GM19463 (cell line): ENCODE results near the gene ARHGEF3.

Source experiments
- ATAC-seq: cut with Tn5 transposase; IDR thresholded peaks from one replicate; pipeline ENCODE4 v1.9.1; 2021; ENCODE audit warnings: mild to moderate bottlenecking, moderate library complexity; ENCODE audit not compliant: unreplicated experiment

The ARHGEF3 gene

DNA sequence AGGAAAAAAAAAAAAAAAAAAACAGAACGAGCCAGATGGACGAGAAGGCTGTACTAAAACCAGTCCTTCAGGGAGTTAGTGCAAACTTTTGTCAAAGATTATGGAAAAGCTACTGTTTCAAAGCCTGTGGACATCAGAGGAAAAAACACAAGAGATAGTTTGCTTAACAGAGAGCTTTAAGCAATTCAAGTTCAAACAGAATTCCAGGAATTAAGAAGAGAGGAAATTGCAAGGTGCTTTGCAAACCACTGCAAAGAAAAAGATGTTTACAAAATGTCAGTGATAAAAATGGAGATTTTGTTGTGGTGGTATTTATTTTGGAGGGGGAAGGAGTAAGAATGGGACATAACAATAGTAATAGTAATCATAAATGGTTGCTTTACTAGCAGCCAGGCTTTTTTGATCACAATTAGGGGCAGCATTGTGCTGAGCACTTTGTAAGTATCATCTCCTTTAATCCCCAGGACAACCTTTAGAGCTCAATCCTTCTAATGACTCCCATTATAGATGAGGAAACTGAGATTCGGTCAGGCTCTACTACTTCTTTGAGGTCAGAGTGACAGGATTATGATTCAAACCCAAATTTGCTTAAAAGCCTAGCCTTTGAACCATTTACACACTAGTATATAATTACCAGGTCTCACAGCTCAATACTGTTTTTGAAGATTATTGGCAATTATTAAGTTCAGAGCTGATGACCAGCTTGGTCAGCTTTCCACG is 22.4 kb upstream of the ARHGEF3 start:
- no peak for ATAC-seq

DNA sequence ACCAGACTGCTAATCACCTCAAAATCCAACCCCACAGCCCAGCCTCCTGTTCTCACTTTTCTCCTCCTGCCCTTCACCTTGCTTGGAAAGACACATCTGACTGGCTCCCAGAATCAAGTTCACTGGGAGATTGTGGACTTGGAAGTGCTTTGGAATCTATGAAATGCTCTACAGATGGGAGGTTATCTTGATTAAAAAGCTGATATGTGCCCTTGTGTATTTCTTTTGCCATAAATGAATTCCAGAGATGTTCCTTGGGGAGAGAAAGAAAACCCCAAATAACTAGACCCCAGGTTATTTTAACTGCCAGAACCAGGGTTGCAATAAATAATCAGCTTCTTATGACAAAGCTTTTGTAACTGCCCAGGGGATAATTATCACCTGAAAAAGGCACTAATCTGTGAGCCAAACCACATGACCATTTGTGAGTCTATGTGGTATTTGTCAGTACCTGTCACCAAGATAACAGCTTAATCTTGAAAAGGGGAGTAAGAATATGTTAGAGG is 21.7 kb upstream of the ARHGEF3 start:
- no peak for ATAC-seq

GRCh38 chr3:56822501-56822900 is 20.8 kb upstream of the ARHGEF3 start:
- no peak for ATAC-seq

DNA sequence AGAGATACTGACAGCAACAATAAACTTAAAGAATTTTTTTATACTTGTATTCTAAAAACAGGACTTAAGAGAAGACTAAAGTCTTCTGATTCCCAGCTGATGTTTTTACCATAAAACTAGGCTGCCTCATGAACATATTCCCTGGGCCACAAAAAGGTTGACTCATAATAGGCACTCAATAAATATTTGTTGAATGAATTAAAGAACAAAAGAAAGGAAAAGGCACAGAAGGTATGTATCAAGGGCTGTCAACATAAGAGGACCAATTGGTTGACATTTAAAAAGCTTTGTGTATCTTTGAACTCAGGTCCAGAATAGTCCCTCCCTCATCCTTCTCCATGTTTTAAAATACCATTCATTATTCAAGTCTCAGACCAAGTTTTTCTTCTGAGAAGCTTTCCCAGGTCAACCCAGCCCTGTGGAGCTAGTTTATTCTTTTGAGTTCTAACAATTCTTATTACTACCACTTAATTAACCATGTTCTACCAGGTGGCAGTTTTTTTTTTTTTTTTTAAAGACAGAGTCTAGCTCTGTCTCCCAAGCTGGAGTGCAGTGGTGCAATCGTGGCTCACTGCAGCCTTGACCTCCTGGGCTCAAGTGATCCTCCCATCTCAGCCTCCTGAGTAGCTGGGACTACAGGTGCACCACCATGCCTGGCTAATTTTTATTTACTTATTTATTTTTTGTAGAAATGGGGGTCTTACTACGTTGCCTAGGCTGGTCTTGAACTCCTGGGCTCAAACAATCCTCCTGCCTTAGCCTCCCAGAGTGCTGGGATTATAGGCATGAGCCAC is 17.5 kb upstream of the ARHGEF3 start:
- no peak for ATAC-seq

GRCh38 chr3:56818156-56818985 is 16.6 kb upstream of the ARHGEF3 start:
- no peak for ATAC-seq

- no peak for ATAC-seq
Observed at GRCh38 chr3:56817646-56818045, 15.9 kb upstream of the ARHGEF3 start.

DNA sequence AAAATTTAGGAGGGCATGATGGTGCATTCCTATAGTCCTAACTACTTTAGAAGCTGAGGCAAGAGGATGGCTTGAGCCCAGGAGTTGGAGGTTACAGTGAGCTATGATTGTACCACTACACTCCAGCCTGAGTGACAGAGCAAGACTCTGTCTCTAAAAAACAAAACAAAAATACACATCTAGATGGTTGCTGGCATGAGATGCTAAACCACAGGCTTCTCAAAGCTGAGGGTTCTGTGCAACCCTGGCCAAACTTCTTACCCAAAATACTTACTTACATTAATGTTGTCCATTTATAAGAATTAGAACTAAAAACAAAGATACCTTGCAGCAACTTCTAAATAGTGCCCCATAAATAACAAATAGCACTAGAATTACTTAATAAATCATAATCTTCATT is 14.3 kb upstream of the ARHGEF3 start:
- no peak for ATAC-seq

- no peak for ATAC-seq
Observed at GRCh38 chr3:56815589-56815988, 13.8 kb upstream of the ARHGEF3 start.

- ATAC-seq, result no peak
Observed at GRCh38 chr3:56813653-56813960, 11.9 kb upstream of the ARHGEF3 start.

DNA sequence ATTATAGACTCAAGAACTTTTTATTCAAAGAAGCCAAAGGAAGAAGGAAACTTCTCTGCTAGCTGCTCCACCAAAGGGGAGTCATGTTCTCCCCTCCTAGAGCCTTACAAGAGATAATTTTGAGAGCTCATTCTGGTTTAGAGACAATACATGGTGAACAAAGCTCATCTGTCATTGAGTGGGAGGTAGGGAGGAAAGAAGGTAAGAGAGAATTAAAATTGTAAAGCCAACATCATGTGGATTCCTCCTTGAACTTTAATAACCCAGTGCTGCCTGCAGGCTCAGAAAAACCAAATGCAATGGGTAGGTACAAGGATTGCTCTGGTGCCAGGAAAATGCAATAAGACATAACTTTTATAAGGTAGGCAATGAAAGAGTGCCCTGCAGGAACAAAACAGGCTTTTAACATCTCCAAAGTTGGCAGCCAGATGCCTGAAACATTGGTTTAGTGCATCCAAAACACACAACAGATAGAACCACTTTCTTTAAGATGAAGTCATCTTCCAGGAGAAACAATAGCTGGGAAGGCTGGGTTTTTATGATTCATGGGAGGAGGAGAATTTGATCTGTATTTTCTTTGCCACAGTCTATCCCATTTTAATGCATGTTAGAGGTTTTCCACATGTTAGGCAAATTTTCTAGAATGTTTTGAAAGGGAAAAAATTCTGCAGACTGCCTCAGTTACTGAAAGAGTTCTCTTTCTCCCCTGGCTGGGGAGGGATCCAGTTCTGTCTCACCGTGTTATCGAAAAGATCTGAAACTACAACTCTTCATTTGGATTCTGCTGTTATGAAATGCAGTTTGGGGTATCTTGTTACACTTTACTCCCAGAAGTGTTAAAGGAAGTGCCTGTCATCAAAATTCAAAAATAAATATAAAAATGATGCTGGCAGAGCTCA is 11.3 kb upstream of the ARHGEF3 start:
- ATAC-seq, result no peak

DNA sequence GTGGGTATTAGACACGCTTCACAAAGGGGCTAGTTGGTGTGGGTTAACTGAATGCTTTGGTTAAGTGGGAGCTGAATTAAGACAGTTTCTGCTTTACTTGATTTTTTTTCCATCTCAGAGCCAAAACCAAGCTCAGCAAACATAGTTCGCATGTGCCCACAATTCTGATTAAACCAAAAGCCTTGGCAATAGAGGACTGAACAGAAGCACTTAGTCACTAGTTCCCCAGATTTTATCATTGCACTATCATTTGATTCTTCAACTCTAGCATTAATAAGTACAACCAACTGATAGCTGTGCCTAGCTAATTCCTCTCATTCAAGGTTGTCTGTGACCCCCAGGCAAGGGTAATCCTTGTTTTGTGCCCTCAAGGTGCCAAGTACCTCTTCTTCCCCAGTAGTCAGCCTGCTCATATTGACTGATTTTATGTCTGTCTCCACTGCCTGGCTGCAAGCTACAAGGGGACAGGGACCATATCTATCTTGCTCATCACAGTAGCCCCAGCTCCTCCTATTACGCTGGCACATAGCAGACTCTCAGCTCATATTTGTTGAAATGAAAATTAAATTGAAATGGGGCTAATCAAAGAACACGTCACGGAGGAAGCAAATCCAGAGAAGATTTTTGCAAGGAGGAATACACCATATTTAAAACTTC is 9.9 kb upstream of the ARHGEF3 start:
- ATAC-seq, result no peak

GRCh38 chr3:56810577-56811545 is 9.1 kb upstream of the ARHGEF3 start:
- no peak for ATAC-seq

DNA sequence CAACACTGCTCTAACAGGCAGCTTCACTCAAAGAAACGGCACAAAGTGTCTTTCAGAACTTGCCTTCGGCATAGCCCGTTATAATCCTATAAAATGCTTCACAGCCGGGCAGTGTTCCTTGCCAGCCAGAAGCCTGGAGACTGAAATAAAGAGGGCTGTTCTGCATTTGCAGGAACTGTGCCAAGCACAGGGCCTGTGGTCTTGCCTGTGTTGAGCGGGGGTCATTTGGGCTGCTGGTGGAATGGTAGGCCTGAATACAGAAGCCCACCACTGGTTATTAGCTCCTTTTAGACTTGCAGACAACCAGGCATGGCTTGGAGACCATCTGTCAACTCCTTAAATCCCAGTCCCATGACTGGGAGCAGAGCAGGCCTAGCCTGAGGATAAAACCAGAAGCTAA is 4.7 kb upstream of the ARHGEF3 start:
- no peak for ATAC-seq

GRCh38 chr3:56802790-56803189 is 1.0 kb upstream of the ARHGEF3 start:
- ATAC-seq, result no peak

DNA sequence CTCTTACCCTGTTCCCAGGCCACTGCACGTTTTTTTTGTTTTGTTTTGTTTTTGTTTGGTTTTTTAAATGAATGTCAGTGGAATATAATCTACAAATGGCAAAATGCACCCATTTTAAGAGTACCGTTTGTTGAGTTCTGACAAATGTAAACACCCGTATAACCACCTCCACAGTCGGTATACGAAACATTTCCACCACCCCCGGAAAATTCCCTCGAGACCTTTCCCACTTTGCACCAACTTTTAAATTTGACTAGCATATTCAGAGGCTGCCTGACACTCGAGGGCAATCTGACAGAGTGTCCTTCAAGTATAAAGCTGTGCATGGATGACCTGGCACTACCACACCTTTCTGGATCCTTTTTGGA is 613 bp upstream of the ARHGEF3 start:
- no peak for ATAC-seq

DNA sequence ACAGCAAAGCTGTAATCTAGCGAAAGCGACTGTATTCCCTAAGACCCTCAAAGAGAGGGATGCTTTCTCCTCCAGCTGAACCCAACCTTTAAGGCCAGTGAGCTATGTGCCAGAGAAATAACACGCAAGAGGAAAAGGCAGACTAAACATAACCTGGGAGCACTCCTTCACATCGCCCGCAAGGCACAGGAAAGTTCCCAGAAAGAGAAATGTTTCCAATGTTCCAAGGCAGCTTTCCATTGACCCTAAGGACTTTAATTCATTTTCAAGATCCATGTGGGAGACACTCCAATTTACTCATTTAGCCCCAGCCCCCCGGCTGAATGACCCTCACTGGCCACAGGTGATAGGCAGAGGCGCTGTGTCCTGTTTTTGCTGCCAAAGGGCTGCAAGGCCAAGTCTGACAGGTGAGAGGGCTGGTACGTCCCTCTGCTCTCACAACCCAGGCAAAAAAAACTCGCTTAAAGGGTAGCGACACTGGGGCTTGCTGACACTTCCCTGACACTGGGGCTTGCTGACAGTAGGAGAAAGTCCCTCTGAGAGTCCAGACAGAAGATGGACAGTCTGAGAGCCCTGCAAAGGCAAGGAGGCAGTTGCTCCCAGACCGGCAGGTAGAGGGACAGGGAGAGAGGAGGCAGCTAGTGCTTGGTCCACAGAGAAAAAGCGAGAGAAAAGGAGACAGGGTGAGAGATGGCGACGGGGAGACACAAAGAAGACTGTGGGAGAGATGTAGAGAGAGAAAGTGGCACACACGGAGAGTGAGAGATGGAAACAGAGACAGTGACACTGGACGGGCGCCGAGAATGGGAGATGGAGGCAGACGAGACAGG is 702 bp downstream of the ARHGEF3 start:
- ATAC-seq, result no peak

- peak; percentile 26 for ATAC-seq
Observed at GRCh38 chr3:56800130-56800831, 1.5 kb downstream of the ARHGEF3 start.
